ENCODE data around the gene RUNX3.
"Not testable (repeated sequence)": the region's sequence is repeated elsewhere in the genome, so short reads cannot be mapped to it uniquely, and the experiment has no call there.

GRCh38 chr1:24979232-24979631, 49.2 kb upstream of the RUNX3 start:
- TF ChIP-seq POLR2AphosphoS5, POLR2A (IDR thresholded peaks at IDR 0.05; ENCODE audit: low read depth, low read length): not testable (repeated sequence)

Measured in GM12892 (cell line).